ENCODE data around the gene GRPEL1. TPM values are rescaled to one million over a fixed set of nuclear protein-coding genes. Genes with fewer than 3 reads are reported as not detected.

Gene GRPEL1
- total RNA-seq, 1 experiment from 2014 or later = 40.7 TPM

DNA sequence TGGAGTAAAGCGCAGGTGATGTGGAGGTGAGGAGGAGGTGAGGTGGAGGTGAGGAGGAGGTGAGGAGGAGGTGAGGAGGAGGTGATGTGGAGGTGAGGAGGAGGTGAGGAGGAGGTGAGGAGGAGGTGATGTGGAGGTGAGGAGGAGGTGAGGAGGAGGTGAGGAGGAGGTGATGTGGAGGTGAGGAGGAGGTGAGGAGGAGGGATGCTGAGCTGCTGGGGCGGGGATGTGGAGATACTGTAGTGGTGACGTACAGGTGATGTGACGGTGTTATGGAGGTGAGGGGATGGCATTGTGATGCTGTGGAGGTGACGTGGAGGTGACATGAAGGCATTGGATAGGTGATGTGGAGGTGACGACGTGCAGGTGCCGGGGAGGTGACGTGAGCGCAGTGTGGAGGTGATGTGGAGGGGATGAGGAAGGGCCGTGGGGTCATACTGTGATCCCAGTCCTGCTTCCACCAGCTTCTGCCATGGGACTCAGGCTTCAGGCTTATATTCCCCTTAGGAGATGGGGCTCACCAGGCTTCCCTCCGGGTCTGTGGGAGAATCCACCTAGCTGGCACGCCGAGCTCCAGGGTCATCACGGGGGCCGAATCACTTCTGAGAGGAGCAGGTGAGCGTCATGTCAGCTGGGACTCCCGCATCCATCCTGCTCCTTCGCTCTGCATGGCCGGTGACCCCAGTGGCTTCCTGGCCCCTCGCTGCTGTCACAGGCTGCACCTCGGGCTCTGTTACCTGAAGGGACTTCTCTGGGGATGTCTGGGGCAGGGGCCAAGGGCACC is 47.9 kb upstream of the GRPEL1 start:
- 100% methylated on average over 2 of the region's 22 CpGs for WGBS (ENCODE audit: extremely low coverage, insufficient read length, low lambda C conversion rate)
- Histone ChIP-seq H4K5ac (ENCODE audit: insufficient read length, low read depth, low read length) (no peak overlapping the region), H2BK5ac (ENCODE audit: insufficient read length, low read length) (no peak overlapping the region), H3K27ac (ENCODE audit: insufficient read length, low read depth, low read length) (no peak overlapping the region), H2BK12ac (ENCODE audit: insufficient read length, low read depth, low read length) (no peak overlapping the region), H3K14ac (ENCODE audit: insufficient read depth, low read length) (no peak overlapping the region; the same call in 1 of the 2 replicates), H2AFZ (ENCODE audit: low read length) (no peak overlapping the region), H3K56ac (ENCODE audit: insufficient read length, low read depth, low read length) (no peak overlapping the region), H2BK15ac (ENCODE audit: low read depth, low read length) (no peak overlapping the region), H4K20me1 (ENCODE audit: control insufficient read depth, insufficient read depth, insufficient read length) (no peaks in the 10 kb centered on the region), H2BK120ac (ENCODE audit: low read depth, low read length, poor library complexity, severe bottlenecking) (no peak overlapping the region), H2AK5ac (ENCODE audit: insufficient read length, low read length) (no peak overlapping the region), H4K8ac (replicated peaks; ENCODE audit: insufficient read length, low read depth, low read length) (no peak overlapping the region), H3K23ac (ENCODE audit: insufficient read length, low read depth, low read length) (no peak overlapping the region), H3K18ac (ENCODE audit: insufficient read length, low read depth, low read length) (no peak overlapping the region), H3K4me1 (ENCODE audit: insufficient read depth, low read length) (no peaks in the 10 kb centered on the region), H3K4ac (ENCODE audit: low read depth, low read length) (no peak overlapping the region), H2BK20ac (ENCODE audit: low read depth, low read length, poor library complexity, severe bottlenecking) (no peak overlapping the region), H3K9ac (ENCODE audit: extremely low read depth, insufficient read length, low read length) (no peak overlapping the region), H3K79me1 (ENCODE audit: insufficient read depth, low read depth, low read length, poor library complexity, severe bottlenecking) (no peaks in the 10 kb centered on the region), H3K23me2 (ENCODE audit: insufficient read length, low read depth, low read length, poor library complexity, severe bottlenecking) (no peaks in the 10 kb centered on the region), H3K27me3 (ENCODE audit: insufficient read depth, low read length) (0 out of 2 replicates have a peak, but pooled peaks cover 3% of the 10 kb centered on the region), H3K4me2 (ENCODE audit: insufficient read depth, insufficient read length, low read length) (no peak overlapping the region), H3T11ph (ENCODE audit: low read length) (no peak overlapping the region), H3K9me3 (ENCODE audit: control insufficient read depth, low read depth, low read length) (no peaks in the 10 kb centered on the region), H4K91ac (ENCODE audit: insufficient read length, low read depth, low read length) (no peak overlapping the region), H3K79me2 (ENCODE audit: insufficient read depth, low read length) (no peaks in the 10 kb centered on the region)
- DNase-seq = no peak
- H3K9me3 Mint-ChIP-seq = peaks cover 3 to 7% of the 10 kb centered on the region in 2 experiments; a peak in 4 of 5 replicates
- TF ChIP-seq CTCF (conservative IDR thresholded peaks at IDR 0.05) = no peak
- H3K27ac Mint-ChIP-seq = no peak overlapping the region
- peaks cover 37% of the 10 kb centered on the region for H3K27me3 Mint-ChIP-seq (ENCODE audit: low read depth)
- H3K4me1 Mint-ChIP-seq = no peaks in the 10 kb centered on the region
- H3K4me3 Mint-ChIP-seq = no peak overlapping the region; a peak in 1 of 5 replicates
- H3K36me3 Mint-ChIP-seq (ENCODE audit: insufficient read depth in 1 of 3, low read depth in 3 of 3) = no peaks in the 10 kb centered on the region

Data from H9 (cell line).